Smooth muscle cell (in vitro differentiated cells): ENCODE results near the gene C19orf81. TPM values are rescaled to one million over a fixed set of nuclear protein-coding genes. Genes with fewer than 3 reads are reported as not detected.

ENCODE experiments used
- DNase-seq: peaks from one replicate; lab custom pipeline; 2025; ENCODE audit not compliant: unreplicated experiment; lab: John Stamatoyannopoulos, UW
- H2AFZ ChIP-seq: fragments of 200-600 bp; sonication (generic); 2 replicates; pipeline ENCODE4 v1.6.0; 2016; ENCODE audit warnings: antibody characterized with exemption, low read depth, mild to moderate bottlenecking
- H3F3A ChIP-seq: fragments of 200-600 bp; sonication (generic); 2 replicates; pipeline ENCODE4 v1.6.0; 2017; ENCODE audit warnings: antibody characterized with exemption, low read depth
- H3K27ac ChIP-seq: fragments of 200-600 bp; sonication (generic); 2 replicates; pipeline ENCODE4 v1.5.1; 2016; ENCODE audit warnings: low read depth, mild to moderate bottlenecking
- H3K27me3 ChIP-seq: fragments of 200-600 bp; sonication (generic); 2 replicates; pipeline ENCODE4 v1.6.1; 2016; ENCODE audit warnings: low read depth, mild to moderate bottlenecking
- H3K36me3 ChIP-seq: fragments of 200-600 bp; sonication (generic); 2 replicates; pipeline ENCODE4 v1.5.1; 2016; ENCODE audit warnings: low read depth
- H3K4me1 ChIP-seq: fragments of 200-600 bp; sonication (generic); 2 replicates; pipeline ENCODE4 v1.5.1; 2016; ENCODE audit warnings: low read depth
- H3K4me2 ChIP-seq: fragments of 200-600 bp; sonication (generic); 2 replicates; pipeline ENCODE4 v1.6.0; 2016; ENCODE audit warnings: mild to moderate bottlenecking
- H3K4me3 ChIP-seq: fragments of 200-600 bp; sonication (generic); 2 replicates; pipeline ENCODE4 v1.5.1; 2016; ENCODE audit warnings: mild to moderate bottlenecking
- H3K79me2 ChIP-seq: fragments of 200-600 bp; sonication (generic); 2 replicates; pipeline ENCODE4 v1.6.0; 2016; ENCODE audit warnings: low read depth, mild to moderate bottlenecking
- H3K9ac ChIP-seq: fragments of 200-600 bp; sonication (generic); 2 replicates; pipeline ENCODE4 v1.6.0; 2016; ENCODE audit warnings: low read depth
- H3K9me3 ChIP-seq: fragments of 200-600 bp; sonication (generic); replicated peaks from 2 replicates; pipeline ENCODE4 v1.5.1; 2016; ENCODE audit warnings: low read depth
- H4K20me1 ChIP-seq: fragments of 200-600 bp; sonication (generic); 2 replicates; pipeline ENCODE4 v1.6.0; 2016; ENCODE audit warnings: low read depth
- WGBS: methylation state at CpG from one replicate; pipeline ENCODE4 v1.1.7; 2016; ENCODE audit warnings: low lambda C conversion rate; 5-methylcytosine and 5-hydroxymethylcytosine counted together
- polyA plus RNA-seq: library from polyadenylated mRNA; unstranded; fragments of >200 nt; fragmentation: Nextera tagmentation; extraction: Ambion mirVana; gene quantifications from 2 replicates; pipeline ENCODE4 v1.2.1, GENCODE V29; 2016
- total RNA-seq: library from RNA; depleted of rRNA; stranded (reverse); fragments of >200 nt; gene quantifications from 2 replicates; pipeline ENCODE4 v1.2.3, GENCODE V29; 2014
- TF ChIP-seq, protein P1 (sequence below): fragments of 200-600 bp; sonication (generic); IDR thresholded peaks from 2 replicates; pipeline ENCODE4 v1.5.1; 2017; ENCODE audit warnings: borderline replicate concordance, mild to moderate bottlenecking, antibody characterized with exemption; ENCODE audit not compliant: insufficient read depth, poor library complexity, severe bottlenecking

Gene C19orf81
- total RNA-seq (1.6 and 1.7 TPM in 2 replicates), polyA plus RNA-seq (12.8 and 13.5 TPM in 2 replicates)

DNA sequence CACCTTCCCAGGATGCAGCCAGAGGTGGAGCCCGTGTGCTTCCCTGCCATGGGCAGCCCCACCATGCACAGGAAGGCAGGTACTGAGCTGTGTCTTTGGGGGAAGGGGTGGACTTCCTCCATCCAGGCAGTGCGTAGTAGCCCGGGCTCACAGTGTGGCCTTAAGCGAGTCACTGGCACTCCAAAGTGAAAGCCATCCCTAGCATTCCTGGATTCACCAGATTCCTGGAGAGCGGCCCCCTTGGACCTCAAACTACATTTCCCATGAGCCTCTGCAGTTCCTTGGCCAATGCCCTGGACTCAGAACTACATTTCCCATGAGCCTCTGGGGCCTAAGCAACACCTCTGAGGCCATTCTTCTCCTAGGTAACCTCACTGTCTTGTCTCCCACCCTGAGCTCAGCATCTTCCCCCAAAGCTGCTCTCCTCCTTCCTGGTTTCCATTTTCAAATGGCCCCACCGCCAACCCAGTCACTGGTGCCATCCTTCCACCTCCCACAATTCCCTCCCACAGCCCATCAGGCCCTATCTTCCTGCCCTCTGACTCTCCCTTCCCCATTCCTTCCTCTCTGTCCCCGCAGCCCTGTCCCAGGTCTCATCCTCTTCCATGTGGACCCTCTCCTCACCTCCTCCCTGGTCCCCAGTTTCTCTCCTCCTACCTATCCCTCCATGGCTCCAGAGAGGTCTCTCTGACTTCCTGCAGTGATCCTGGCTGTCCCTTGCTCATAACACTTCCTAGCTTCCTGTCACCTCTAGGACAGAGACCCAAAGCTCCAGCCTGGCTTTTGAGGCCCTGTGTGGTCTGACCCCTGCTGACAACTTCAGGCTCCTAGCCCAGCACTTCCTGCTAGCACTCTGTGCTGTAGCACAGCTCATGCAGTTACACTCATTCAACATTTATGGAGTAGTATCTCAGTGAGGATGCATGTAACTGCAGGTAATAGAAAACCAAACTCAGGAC lies at the start of gene C19orf81:
Gene C19orf81, plus strand, starts transcription at position 13 of the 959 bp plus-strand sequence. Its CDS starts 0 bp downstream, at position 13.
- 44% methylated on average over 7 of the region's 7 CpGs for WGBS
- Histone ChIP-seq H3K27me3 (no peaks in the 10 kb centered on the region), H3K79me2 (no peaks in the 10 kb centered on the region), H3K9ac (no peak within 1 kb of the TSS), H4K20me1 (no peaks in the 10 kb centered on the region), H3K4me3 (no peak within 1 kb of the TSS), H3F3A (no peaks in the 10 kb centered on the region), H3K4me2 (no peak within 1 kb of the TSS), H3K36me3 (no peaks in the 10 kb centered on the region), H2AFZ (no peak within 1 kb of the TSS), H3K27ac (no peak within 1 kb of the TSS), H3K9me3 (no peaks in the 10 kb centered on the region), H3K4me1 (no peaks in the 10 kb centered on the region)
- TF ChIP-seq, protein P1, sequence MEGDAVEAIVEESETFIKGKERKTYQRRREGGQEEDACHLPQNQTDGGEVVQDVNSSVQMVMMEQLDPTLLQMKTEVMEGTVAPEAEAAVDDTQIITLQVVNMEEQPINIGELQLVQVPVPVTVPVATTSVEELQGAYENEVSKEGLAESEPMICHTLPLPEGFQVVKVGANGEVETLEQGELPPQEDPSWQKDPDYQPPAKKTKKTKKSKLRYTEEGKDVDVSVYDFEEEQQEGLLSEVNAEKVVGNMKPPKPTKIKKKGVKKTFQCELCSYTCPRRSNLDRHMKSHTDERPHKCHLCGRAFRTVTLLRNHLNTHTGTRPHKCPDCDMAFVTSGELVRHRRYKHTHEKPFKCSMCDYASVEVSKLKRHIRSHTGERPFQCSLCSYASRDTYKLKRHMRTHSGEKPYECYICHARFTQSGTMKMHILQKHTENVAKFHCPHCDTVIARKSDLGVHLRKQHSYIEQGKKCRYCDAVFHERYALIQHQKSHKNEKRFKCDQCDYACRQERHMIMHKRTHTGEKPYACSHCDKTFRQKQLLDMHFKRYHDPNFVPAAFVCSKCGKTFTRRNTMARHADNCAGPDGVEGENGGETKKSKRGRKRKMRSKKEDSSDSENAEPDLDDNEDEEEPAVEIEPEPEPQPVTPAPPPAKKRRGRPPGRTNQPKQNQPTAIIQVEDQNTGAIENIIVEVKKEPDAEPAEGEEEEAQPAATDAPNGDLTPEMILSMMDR, result no peak
- DNase-seq, result no peak

DNA sequence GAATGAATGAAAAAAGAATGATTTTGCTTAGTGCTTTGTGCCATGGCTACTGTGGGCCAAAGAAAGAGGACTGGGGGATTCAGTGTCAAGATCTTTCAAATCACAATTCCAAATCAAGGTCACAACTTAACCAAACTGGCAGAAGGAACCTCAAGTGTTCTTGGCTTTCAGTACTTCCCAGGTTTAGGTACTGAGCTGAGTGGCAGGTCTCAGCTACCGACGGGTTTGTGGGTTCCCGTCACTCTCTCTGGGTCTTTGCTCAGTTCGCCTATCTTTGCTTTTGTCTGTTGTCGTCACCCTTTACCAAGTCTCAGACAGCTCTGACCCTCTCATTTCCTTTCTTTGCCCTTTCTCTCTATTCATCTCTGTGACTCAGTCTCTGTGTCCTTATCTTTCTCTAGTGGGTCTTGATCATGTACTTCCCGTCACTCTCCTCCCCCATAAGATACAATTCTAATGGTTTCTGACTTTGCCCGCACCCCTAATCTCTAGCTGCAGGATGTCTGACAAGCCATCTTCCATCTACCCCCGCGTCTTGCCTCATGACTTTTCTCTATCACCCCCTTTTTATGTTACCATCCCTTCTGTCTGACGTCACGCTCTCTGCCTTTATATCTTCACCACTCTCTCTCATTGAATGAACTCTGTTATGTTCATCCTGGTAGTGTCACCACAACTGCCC lies 47.7 kb upstream of the C19orf81 start:
- no peaks in the 10 kb centered on the region for H3K79me2 ChIP-seq
- no peak overlapping the region for H2AFZ ChIP-seq
- DNase-seq, result no peak
- no peak overlapping the region for H3K27ac ChIP-seq
- WGBS, result 42% methylated on average over 11 of the region's 11 CpGs
- H4K20me1 ChIP-seq, result no peaks in the 10 kb centered on the region
- TF ChIP-seq, protein P1, result no peak
- no peaks in the 10 kb centered on the region for H3K36me3 ChIP-seq
- no peaks in the 10 kb centered on the region for H3F3A ChIP-seq
- no peak overlapping the region for H3K4me2 ChIP-seq
- H3K9me3 ChIP-seq, result no peaks in the 10 kb centered on the region
- no peak overlapping the region for H3K9ac ChIP-seq
- H3K4me1 ChIP-seq, result no peaks in the 10 kb centered on the region
- peaks cover 10% of the 10 kb centered on the region for H3K27me3 ChIP-seq
- H3K4me3 ChIP-seq, result no peak overlapping the region

DNA sequence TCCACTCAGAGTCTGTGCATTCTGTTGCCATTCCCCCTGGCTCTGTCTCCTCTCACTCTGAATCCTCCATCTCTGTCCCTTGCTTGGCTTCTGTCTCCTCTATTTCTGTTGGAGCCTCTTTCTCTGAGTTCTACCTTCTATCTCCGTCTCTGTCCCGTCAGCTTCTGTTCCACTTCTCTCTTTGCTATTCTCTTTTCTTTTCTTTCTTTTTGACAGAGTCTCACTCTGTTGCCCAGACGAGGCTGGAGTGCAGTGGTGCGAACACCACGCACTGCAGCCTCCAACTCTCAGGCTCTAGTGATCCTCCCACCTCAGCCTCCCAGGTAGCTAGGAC lies 47.2 kb upstream of the C19orf81 start:
- DNase-seq, result no peak
- Histone ChIP-seq H4K20me1 (no peaks in the 10 kb centered on the region), H3K27me3 (peaks cover 10% of the 10 kb centered on the region), H3F3A (no peaks in the 10 kb centered on the region), H3K36me3 (no peaks in the 10 kb centered on the region), H3K9me3 (no peaks in the 10 kb centered on the region), H3K27ac (no peak overlapping the region), H3K79me2 (no peaks in the 10 kb centered on the region), H3K4me1 (no peaks in the 10 kb centered on the region), H2AFZ (no peak overlapping the region), H3K9ac (no peak overlapping the region), H3K4me2 (no peak overlapping the region), H3K4me3 (no peak overlapping the region)
- WGBS, result 92% methylated on average over 5 of the region's 5 CpGs
- TF ChIP-seq, protein P1, result no peak
